GM19240 (cell line): ENCODE measurements around the gene RGS7.
"Not testable (repeated sequence)": the region's sequence is repeated elsewhere in the genome, so short reads cannot be mapped to it uniquely, and the experiment has no call there.

Experiments
- DNase-seq: peaks from one replicate; pipeline ENCODE4 v3.0.0; 2011; ENCODE audit warnings: low spot score; ENCODE audit not compliant: insufficient read length

RGS7 gene

GRCh38 chr1:241332037-241332409 lies 25.0 kb downstream of the RGS7 start:
- DNase-seq, result no peak

GRCh38 chr1:241331328-241332036 lies 25.5 kb downstream of the RGS7 start:
- no peak for DNase-seq

GRCh38 chr1:241330619-241331327 lies 26.2 kb downstream of the RGS7 start:
- no peak for DNase-seq

GRCh38 chr1:241325456-241325855 lies 31.5 kb downstream of the RGS7 start:
- no peak for DNase-seq

GRCh38 chr1:241323514-241324195 lies 33.4 kb downstream of the RGS7 start:
- no peak for DNase-seq

GRCh38 chr1:241317676-241318075 lies 39.3 kb downstream of the RGS7 start:
- DNase-seq, result no peak

- DNase-seq, result no peak
These were observed 40.6 kb downstream of the RGS7 start for GRCh38 chr1:241316372-241316771.

- DNase-seq, result no peak
These were observed 45.8 kb downstream of the RGS7 start for GRCh38 chr1:241311056-241311746.

GRCh38 chr1:241310451-241310850 lies 46.6 kb downstream of the RGS7 start:
- no peak for DNase-seq

GRCh38 chr1:241309651-241310050 lies 47.4 kb downstream of the RGS7 start:
- DNase-seq, result no peak

GRCh38 chr1:241308471-241308870 lies 48.5 kb downstream of the RGS7 start:
- DNase-seq, result no peak

- DNase-seq, result no peak
These were observed 49.0 kb downstream of the RGS7 start for GRCh38 chr1:241308011-241308410.

- DNase-seq, result no peak
These were observed 50.7 kb downstream of the RGS7 start for GRCh38 chr1:241306125-241306790.

GRCh38 chr1:241302024-241302423 lies 55.0 kb downstream of the RGS7 start:
- not testable (repeated sequence) for DNase-seq

GRCh38 chr1:241299347-241299746 lies 57.7 kb downstream of the RGS7 start:
- no peak for DNase-seq

- no peak for DNase-seq
These were observed 64.0 kb downstream of the RGS7 start for GRCh38 chr1:241292973-241293372.

- not testable (repeated sequence) for DNase-seq
These were observed 65.5 kb downstream of the RGS7 start for GRCh38 chr1:241291548-241291947.

GRCh38 chr1:241286486-241286885 lies 70.5 kb downstream of the RGS7 start:
- DNase-seq, result no peak

- DNase-seq, result no peak
These were observed 80.6 kb downstream of the RGS7 start for GRCh38 chr1:241276391-241276790.

GRCh38 chr1:241275981-241276380 lies 81.0 kb downstream of the RGS7 start:
- DNase-seq, result no peak

- DNase-seq, result no peak
These were observed 81.8 kb downstream of the RGS7 start for GRCh38 chr1:241275226-241275625.
